Stimulated activated CD4-positive, alpha-beta T cell treated with anti-CD3 and anti-CD28 coated beads, Interleukin-2, amount 100 ng/mL, for 4 hours (primary cell): ENCODE measurements around the gene KLK11.

Experiments used
- DNase-seq: peaks from one replicate; pipeline ENCODE4 v3.0.0-alpha.2; 2020; ENCODE audit warnings: low read depth

KLK11 gene

DNA sequence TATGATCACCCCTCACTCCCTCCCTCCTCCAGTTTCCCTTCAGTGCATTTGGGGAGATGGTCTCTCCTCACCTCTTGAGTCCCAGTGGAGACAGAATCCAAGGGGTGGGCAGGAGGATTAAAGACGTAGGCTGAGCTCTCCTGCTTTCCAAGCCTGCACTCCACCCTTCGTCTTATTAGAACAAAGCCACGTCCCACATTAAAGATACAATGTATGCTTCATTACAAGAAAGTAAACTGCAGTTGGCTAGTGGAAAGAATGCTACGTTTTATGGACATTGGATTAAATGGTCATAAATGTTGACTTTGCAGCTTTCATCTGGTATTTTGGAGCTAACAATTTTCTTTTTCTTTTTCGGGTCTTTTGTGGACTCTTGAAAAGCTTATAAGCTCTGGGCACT is 1.5 kb upstream of the KLK11 start:
- no peak for DNase-seq

DNA sequence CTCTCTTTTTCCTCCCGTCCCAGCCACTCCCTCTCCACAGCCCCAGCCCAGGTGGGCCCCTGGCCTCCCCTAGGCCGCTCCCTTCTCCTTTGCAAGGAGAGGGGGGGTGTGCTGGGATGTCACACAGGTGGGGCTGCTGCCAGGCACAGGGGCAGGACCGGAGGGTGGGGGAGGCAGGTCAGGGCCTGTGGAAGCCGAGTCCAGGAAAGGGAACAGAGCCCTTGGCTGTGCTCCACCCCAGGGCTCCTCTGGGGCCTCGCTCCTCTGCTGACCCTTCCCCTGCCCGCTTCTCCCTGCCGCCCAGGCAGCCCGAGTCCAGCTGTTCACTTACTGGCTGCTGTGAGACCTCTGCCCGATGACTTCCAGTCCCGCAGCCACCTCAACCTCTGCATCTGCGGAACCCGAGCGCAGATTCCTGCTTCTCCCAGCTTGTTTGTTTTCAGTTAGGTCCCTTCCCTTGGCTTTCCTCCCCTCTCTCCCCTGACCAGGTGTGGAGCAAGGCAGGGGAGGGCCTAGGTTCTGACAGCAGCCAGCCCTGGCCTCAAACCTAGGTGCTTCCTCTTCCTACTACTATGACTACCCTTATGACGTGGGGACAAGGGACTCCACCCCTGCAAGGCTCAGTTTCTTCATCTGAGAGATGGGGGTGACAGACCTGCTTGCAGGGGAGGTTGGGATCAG is 850 bp upstream of the KLK11 start:
- no peak for DNase-seq

DNA sequence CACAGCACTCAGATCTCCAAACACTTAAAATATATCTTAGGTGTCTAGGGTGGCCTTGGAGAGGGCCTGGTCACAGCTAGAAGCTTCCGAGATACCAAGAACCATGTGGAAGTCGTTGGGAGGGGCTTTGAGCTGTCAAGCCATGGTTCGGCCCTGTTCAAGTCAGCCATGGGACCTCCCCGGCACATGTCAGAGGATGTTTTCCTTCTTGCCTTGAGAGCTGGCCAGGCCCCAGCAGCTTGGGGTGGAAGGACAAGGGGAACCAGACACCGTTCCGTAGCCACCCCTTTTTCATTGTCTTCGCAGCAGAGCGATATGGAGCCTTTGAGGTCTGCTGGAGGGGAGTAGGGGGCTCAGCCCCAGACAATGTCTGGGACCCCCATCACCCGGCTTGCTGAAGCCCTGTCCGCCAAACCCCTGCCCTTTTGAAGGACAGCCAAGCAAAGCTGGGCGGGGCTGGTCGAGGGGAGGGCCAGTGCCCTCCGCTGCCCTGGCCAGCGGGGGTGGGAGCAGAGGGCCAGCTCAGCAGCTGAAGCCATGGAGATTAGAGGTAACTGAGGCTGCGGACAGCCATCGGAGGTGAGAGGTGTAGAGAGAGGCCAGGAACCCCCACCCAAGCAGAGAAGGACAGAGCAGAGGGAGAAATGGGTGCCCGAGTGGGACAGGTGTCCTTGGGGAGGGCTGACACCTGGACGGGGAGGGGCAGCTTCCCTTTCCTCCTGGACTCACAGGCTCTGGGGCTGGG is 435 bp downstream of the KLK11 start:
- no peak for DNase-seq

DNA sequence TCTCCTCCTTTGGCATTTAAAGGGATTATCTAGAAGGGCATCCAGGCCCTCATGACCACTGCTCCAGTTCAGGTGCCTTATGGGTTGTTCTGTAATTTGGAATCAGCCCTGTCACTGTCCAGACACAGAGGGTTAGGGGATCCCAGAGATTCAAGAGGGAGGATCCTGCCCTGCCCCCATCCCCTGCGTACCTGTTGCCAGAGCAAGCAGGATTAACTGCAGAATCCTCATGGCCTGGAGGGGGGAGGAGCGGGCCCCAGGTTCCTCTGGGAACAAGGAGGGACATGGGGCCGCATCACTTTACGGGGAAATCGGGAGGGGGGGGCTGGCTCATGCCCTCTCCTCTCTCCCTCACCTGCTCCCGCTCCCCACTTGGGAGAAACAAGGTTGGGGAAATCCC is 1.0 kb downstream of the KLK11 start:
- no peak for DNase-seq

DNA sequence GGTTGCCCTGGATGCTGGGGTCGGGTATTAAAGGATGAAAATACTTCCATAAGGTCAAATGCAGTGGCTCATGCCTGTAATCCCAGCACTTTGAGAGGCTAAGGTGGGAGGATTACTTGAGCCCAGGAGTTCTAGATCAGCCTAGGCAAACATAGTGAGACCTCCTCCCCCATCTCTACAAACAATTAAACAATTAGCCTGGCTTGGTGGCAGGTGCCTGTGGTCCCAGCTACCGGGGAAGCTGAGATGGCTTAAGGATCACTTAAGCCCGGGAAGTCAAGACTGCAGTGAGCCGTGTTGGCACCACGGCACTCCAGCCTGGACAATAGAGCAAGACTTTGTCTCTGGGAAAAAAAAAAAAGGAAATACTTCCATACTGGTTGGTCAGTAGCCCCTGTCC is 1.5 kb downstream of the KLK11 start:
- DNase-seq, result no peak

DNA sequence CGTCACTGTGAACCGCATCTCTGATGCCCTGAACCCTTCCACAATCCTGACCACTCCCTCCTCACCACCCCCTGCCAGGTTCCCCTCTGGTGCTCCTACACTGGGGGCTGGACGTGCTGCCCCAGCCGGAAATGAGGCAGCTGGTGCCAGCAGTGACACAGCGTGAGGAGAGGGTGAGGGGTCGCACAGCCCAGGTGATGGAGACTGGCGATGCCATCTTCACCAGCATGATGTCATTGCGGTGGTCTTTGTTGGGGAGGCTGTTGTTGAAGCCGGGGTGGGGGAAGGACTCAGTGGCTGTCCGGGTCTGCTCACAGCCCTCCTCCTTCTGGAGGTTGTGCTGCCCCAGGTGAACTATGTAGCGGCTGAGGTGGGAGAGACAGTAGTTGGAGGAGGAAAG is 2.5 kb downstream of the KLK11 start:
- no peak for DNase-seq

DNA sequence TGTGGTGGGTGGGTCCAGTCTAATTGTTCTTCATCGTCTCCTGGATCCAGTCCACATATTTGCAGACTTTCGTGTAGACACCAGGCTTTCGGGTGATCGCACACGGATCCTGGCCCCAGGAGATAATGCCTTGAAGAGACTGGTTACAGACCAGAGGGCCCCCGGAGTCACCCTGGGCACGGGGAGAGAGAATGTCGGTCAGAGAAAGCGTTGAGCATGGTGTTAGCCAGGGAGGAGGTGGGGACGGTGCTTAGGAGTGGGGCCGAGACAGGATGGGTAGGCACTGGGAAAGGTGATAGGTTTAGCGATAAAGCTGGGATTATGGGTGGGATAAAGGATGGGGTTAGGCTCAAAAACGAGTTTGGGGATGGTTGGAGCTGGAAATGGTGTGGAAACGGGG is 3.9 kb downstream of the KLK11 start:
- no peak for DNase-seq

DNA sequence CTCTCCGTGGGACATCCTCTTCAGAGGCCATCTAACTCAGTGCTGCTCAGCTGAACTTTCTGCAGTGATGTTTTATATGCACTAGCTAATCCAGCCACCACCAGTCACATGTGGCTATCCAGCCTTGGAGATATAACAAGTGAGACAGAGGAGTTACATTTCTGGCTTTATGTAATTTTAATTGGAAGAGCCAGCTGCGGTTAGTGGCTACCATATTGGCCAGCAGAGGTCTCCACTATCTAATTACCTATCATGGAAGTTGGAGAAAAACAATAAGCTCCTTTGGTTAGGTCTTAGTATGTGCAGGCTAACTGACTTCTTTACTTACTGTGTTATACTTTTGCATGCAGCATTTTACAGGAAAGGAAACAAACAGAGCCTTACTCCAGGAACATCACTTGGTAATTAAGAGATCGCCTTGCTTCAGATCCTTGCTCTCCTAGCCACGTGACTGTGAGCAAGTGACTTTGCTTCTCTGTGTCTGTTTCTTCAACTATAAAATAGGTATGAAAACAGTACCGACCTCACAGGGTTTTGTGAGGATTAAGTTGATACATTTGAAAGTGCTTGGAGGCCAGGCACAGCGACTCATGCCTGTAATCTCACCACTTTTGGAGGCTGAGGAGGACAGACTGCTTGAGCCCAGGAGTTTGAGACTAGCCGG is 5.3 kb downstream of the KLK11 start:
- DNase-seq, result no peak

DNA sequence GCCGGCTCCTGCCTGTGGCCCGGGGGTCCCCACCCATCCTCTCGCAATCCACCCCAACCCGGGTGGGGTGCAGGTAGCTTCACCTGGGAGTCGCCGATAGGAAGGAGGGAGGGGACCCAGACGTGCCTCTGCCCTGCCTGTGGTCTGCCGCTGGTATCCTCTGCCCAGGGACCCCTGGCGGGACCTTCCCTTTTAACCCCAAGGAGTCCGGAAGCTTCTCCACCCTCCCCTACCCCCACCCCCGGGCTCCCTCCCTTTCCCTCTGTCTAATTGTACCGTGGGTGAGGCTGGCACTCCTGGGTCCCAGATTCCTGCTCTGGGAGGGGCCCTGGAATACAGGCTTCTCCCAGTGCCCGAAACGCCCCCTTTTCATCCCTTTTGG is 6.9 kb downstream of the KLK11 start, which contains the start of gene KLK10:
KLK10 (minus strand) TSS at position 166 of the 382 bp plus-strand sequence. CDS start 579 bp downstream, outside the sequence.
- no peak for DNase-seq

DNA sequence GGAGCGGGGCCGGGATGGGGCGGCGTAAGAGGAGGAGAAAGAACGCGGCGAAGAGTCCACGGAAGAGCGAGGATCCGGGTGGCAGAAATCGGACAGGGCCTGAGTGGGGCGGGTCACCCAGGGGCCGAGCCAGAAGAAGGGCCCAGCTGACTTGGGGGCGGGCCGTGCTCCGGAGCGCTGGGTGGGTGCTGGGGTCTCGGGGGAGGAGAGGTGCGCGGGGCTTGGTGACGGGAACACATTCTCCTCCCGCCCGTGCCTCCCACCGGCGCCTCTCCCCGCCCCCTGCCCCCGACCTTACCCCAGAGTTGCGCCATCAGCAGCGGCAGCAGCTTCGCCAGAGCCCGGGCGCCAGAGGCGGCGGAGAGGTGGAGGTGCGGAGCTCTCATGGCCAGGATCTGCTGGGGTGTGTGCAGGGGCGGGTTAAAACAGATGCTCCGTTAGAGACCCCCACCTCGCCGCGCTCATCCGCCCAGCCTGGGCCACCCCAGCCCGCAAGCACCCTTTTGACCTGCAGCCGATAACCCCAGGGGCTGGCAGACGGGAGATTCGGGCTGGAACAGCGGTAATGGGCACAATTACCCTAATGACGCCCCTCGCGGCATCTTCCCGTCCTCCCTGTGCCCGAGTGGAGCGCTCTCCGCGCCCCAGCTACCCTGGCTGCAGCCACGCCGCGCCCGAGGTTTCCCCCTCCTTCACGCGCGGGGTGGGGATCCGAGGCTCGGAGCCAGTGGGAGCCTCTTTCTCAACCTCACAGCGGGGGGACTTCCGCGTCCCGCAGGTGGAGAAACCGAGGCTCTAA is 7.5 kb downstream of the KLK11 start:
- DNase-seq, result no peak

DNA sequence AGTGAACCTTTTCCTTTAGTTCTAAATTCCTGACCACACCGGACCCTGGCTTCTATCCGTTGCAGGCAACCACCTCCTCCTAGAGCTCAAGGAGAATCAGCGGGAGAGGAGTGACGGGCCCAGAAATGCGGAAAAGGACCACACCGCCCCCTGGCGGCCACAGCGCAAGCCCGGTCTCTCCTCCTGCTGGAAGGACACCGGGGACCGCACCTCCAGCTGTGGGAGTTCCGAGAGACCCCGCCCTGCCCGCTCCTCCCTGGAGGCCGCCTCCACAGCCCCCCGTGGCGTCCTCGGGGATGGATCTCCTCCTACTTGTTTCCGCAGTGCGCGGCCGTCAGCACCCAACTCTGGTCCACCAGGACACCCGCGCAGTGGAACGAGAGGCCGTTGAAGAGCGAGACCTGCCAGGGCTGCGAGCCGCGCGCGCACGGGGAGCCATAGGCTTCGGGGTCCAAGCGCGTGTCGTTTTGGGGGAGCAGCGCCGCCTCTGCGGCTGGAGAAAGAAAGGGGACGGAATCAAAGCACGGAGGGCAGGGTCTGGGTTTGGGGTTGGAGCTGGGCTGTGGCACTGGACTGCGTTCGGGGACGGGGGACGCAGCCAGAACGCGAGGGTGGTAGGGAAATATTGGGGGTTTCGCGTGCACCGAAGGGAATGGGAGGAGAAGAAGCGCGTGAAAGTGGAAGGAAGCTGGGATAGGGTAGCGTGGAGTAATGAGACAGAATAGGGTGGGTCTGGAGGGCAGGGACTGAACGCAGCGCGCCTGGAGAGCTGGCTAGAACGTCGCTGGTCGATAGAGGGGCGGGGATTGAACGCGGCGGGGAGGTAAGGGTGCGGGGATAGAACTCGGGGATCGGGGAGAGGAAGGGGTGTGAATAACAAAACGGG is 9.4 kb downstream of the KLK11 start:
- DNase-seq, result peak; percentile 26

DNA sequence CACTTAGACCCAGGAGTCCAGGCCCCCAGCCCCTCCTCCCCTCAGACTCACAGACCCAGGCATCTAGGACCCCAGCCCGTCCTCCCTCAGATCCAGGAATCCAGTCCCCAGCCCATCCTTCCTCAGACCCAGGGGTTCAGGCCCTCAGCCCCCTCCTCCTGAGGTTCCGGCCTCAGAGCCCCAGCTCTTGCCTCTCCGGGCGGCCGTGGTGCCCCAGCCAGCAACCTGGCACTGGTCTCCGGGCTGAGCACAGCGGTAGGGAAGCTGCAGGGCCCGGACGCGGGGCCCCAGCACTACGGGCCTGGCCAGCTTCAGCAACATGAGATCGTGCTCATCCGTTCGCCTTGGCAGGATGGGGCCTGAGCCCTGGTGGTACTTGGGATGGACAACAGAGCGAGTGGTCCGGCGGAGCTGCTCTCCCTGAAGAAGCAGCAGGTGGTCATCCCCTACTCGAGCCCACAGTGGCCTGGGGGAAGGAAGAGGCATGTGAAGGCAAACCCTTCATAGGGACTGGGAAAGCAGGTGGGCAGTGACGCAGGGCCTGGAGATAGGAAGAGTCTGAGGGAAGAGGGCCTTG is 10.6 kb downstream of the KLK11 start:
- no peak for DNase-seq

DNA sequence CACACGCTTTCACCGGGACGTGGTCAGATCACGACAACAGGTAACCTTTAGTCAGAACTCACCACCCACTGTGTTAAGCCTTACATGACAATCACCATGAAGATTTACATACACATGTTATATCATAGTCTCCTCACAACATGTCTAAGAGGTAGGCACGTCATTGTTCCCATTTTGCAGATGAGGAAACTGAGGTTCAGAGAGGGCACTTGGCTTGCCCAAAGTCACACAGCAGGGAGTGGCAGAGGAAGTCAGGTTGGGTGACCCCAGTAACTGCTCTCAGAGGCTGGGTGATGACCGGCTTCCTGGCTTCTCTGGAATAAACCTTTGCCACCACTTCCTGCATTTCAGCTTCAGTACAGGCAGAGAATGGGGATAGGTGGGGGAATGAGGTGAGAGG is 12.2 kb downstream of the KLK11 start:
- DNase-seq, result no peak

DNA sequence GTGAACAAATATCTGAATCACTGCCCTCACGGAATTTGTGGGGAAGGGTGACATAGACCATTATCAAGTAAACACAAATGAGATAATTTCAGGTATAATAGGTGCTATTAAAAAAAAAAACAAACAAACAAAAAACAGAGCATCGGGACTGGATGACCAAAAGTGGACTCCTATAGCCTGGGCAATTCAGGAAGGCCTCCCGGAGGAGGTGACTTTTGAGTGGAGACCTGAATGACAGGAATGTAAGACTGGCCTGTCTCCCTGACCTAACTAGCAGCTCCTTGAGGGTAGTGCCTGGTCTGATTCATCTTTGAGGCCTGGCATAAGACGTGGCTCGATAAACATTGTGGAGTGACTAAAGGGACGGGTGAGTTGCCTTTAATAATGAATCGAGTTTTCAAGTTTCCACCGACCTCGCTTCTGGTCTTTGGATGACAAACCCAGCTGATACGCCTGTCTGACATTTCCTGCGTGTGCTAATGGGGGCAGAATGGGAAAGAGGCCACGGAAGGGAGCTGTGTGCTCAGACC is 13.7 kb downstream of the KLK11 start:
- DNase-seq, result no peak

DNA sequence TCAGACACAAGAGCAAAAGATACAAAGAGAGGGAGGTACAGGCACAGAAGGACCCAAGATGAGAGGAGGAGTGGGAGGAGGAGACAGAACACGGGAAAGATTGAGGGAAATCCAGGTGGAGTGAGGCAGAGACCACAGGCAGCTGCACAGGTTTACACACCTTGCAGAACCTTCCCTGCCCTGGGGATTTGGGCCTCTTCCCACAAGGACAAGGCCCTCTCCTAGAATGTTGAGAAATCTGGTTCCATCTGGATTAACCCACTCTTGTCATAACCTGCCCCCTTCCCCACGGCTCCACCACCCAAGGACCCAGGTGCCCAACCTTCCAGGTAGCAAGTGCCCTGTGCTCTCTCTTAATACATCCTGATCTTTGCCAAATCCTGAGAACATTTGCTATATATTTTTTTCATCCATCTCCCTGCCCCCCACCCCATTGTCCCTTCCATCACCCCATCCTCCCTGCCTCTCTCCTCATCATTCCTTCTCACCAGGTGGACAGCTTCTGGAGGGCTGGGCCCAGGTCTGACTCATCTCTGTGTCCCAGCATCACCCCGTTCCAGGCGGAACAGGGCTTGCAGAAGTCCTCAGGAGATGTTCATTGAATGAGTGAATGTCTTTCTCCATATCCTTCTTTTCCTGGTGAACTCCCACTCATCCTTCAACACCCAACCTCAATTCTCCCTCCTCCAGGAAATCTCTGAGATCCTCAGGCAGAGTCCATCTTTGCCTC is 16.2 kb downstream of the KLK11 start:
- DNase-seq, result no peak

DNA sequence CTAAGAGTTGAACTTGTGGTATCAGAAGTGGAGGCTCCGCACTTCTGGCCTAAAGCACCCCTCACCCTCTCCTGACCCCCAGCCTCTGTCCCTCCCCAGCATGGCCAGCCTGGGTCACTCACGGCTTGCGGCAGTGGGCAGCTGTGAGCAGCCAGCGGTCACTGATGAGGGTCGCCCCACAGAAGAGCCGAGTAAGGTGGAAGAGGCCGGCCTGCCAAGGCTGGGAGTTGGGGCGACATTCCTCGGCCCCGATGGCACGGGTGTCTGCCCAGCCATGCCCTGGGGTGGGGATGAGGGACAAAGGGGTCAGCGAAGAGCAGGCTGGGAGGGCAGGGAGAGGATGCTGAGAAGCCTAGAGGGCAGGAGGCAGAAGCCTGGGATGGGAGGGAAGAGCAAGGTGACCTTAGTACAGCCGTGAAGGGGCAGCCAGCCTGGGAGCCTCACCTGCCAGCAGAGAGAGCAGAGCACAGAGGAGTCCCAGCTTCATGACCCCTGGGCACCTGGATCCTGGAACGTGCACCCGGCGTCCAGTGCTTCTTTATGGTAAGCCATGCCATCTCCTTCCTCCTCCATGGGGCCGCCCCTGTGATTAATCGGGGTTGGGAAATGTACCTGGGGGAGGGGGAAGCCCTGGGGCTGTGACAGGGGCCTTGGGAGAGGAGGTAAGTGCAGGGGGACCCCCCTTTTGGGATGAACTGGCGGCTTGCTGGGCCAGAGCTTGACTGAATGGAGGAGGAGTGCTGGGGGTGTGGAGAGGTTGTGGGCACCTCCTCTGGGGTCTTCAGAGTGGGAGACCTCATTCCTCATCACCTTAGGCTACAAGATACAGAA is 17.1 kb downstream of the KLK11 start:
- no peak for DNase-seq

DNA sequence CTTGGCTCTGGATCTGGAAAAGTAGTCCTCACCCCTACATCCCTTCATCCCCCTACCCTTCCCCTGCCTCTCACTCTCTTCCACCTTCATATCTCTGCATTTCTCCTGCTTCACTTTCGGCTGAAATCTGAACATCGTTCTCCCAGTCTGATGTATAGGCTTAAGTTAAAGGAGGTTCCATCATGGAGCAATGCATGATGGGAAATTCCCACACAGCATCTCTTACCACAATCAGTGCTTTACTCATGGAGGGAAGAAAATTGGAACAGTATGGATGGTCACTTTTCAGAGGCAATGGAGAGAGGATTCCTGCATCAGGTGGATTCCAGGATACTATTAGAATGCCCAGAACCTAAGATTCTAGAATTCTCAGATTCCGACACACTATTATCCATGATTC is 18.9 kb downstream of the KLK11 start:
- no peak for DNase-seq

DNA sequence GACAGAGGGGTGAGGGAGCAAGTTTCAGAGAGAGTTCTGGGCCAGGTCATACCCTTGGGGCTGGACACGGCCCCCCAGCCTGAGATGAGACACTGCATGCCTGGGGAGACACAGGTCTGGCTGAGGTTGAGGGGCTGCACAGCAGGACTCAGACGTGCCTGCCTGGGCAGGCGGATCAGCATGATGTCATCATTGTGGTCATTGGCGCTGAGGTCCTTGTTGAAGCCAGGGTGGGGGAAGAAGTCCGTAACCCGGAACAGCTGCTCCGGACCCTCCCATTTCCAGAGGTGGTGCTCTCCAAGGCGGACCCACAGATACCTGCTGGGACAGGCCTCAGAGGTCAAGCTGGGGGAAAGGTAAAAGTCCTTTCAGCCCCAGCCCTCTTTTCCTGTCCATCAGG is 20.0 kb downstream of the KLK11 start:
- DNase-seq, result no peak

DNA sequence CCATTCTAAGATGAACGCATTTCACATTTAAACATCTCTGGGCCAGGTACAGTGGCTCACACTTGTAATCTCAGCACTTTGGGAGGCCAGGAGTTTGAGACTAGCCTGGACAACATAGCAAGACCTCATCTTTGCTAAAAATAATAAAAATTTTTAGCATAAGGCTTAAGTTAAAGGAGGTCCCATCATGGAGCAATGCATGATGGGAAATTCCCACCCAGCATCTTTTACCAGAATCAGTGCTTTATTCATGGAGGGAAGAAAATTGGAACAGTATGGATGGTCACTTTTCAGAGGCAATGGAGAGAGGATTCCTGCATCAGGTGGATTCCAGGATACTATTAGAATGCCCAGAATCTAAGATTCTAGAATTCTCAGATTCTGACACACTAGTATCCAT is 21.2 kb downstream of the KLK11 start:
- DNase-seq, result no peak
